Liver (tissue), 9 donors: Measurements from ENCODE around the gene TMEM222. TPM values are rescaled to one million over a fixed set of nuclear protein-coding genes. Genes with fewer than 3 reads are reported as not detected.

ENCODE experiments used
- DNase-seq: peaks from one replicate; pipeline ENCODE4 v3.0.0-alpha.2; 2017; ENCODE audit warnings: low spot score
- H3K27ac ChIP-seq, 2 donors: one replicate each; pipeline ENCODE4 v1.7.0; 2013; ENCODE audit warnings: inconsistent platforms in 2 of 2, low read length in 2 of 2, control low read depth in 1 of 2, low read depth in 1 of 2, mild to moderate bottlenecking in 1 of 2
- H3K27me3 ChIP-seq, 4 donors: one replicate each; pipeline versions ENCODE4 v1.6.1 to v1.7.0; 2013; ENCODE audit warnings: low read length in 3 of 4, inconsistent platforms in 1 of 4, mild to moderate bottlenecking in 1 of 4, moderate library complexity in 1 of 4; ENCODE audit not compliant: control insufficient read depth in 4 of 4, insufficient read depth in 4 of 4
- H3K36me3 ChIP-seq, 4 donors: one replicate each; pipeline versions ENCODE4 v1.6.1 to v1.7.0; 2013; ENCODE audit warnings: low read length in 3 of 4, mild to moderate bottlenecking in 3 of 4, low read depth in 1 of 4, moderate library complexity in 1 of 4; ENCODE audit not compliant: control insufficient read depth in 4 of 4, insufficient read depth in 3 of 4
- H3K4me1 ChIP-seq, 4 donors: one replicate each; pipeline versions ENCODE4 v1.6.1 to v1.7.0; 2013; ENCODE audit warnings: low read length in 3 of 4, mild to moderate bottlenecking in 3 of 4, moderate library complexity in 1 of 4; ENCODE audit not compliant: control insufficient read depth in 4 of 4, insufficient read depth in 4 of 4
- H3K4me3 ChIP-seq, 3 donors: one replicate each; pipeline versions ENCODE4 v1.6.1 to v1.7.0; 2013; ENCODE audit warnings: low read length in 3 of 3, control low read depth in 1 of 3, low read depth in 1 of 3, mild to moderate bottlenecking in 1 of 3
- H3K9ac ChIP-seq, 2 donors: one replicate each; pipeline ENCODE4 v1.7.0; 2013; ENCODE audit warnings: low read length in 2 of 2, mild to moderate bottlenecking in 2 of 2, moderate library complexity in 2 of 2, control low read depth in 1 of 2, low read depth in 1 of 2
- H3K9me3 ChIP-seq, 4 donors: one replicate each; pipeline versions ENCODE4 v1.6.1 to v1.7.0; 2013; ENCODE audit warnings: low read length in 3 of 4; ENCODE audit not compliant: control insufficient read depth in 4 of 4
- ATF3 ChIP-seq: IDR thresholded peaks from 2 replicates; pipeline ENCODE4 v1.6.1; 2016; ENCODE audit warnings: antibody characterized with exemption
- CTCF ChIP-seq: fragments of 150-350 bp; IDR thresholded peaks from 2 replicates; pipeline ENCODE4 v1.5.1; 2017; ENCODE audit warnings: improper control_type of control experiment, low read depth, low read length; ENCODE audit not compliant: missing input control
- EGR1 ChIP-seq, 2 donors: IDR thresholded peaks; 2 replicates each; pipeline ENCODE4 v1.6.1; 2016 to 2018; ENCODE audit warnings: antibody characterized with exemption in 2 of 2, low read depth in 2 of 2
- FOXA1 ChIP-seq: IDR thresholded peaks from 2 replicates; pipeline ENCODE4 v1.6.1; 2016; ENCODE audit warnings: antibody characterized with exemption
- FOXA2 ChIP-seq: IDR thresholded peaks from 2 replicates; pipeline ENCODE4 v1.6.1; 2016; ENCODE audit warnings: antibody characterized with exemption
- GABPA ChIP-seq, 2 donors: IDR thresholded peaks in 1 of 2; conservative IDR thresholded peaks in 1 of 2; 2 replicates each; pipeline ENCODE4 v1.6.1; 2016; ENCODE audit warnings: antibody characterized with exemption in 2 of 2, mild to moderate bottlenecking in 1 of 2, moderate library complexity in 1 of 2
- HNF4A ChIP-seq, 2 donors: conservative IDR thresholded peaks; 2 replicates each; pipeline ENCODE4 v1.6.1; 2016; ENCODE audit warnings: antibody characterized with exemption in 2 of 2, mild to moderate bottlenecking in 2 of 2
- HNF4G ChIP-seq: IDR thresholded peaks from 2 replicates; pipeline ENCODE4 v1.6.1; 2016; ENCODE audit warnings: antibody characterized with exemption
- JUND ChIP-seq, 2 donors: IDR thresholded peaks; 2 replicates each; pipeline ENCODE4 v1.6.1; 2016; ENCODE audit warnings: antibody characterized with exemption in 2 of 2
- MAX ChIP-seq: IDR thresholded peaks from 2 replicates; pipeline ENCODE4 v1.6.1; 2016; ENCODE audit warnings: antibody characterized with exemption
- NR2F2 ChIP-seq: IDR thresholded peaks from 2 replicates; pipeline ENCODE4 v1.6.1; 2016; ENCODE audit warnings: antibody characterized with exemption
- RAD21 ChIP-seq, 2 donors: IDR thresholded peaks; 2 replicates each; pipeline ENCODE4 v1.6.1; 2016; ENCODE audit warnings: antibody characterized with exemption in 2 of 2, mild to moderate bottlenecking in 2 of 2
- REST ChIP-seq: IDR thresholded peaks from 2 replicates; pipeline ENCODE4 v1.6.1; 2016; ENCODE audit warnings: antibody characterized with exemption, mild to moderate bottlenecking
- RXRA ChIP-seq, 2 donors: IDR thresholded peaks; 2 replicates each; pipeline ENCODE4 v1.6.1; 2017 to 2018; ENCODE audit warnings: antibody characterized with exemption in 2 of 2, mild to moderate bottlenecking in 1 of 2
- SP1 ChIP-seq: IDR thresholded peaks from 2 replicates; pipeline ENCODE4 v1.6.1; 2018; ENCODE audit warnings: antibody characterized with exemption, mild to moderate bottlenecking
- TAF1 ChIP-seq: conservative IDR thresholded peaks from 2 replicates; pipeline ENCODE4 v1.6.1; 2016; ENCODE audit warnings: antibody characterized with exemption, mild to moderate bottlenecking
- YY1 ChIP-seq: IDR thresholded peaks from 2 replicates; pipeline ENCODE4 v1.6.1; 2016; ENCODE audit warnings: antibody characterized with exemption, mild to moderate bottlenecking
- ZBTB33 ChIP-seq: IDR thresholded peaks from 2 replicates; pipeline ENCODE4 v1.6.1; 2016; ENCODE audit warnings: antibody characterized with exemption
- WGBS: extraction: QIAGEN DNeasy Blood & Tissue Kit; methylation state at CpG from one replicate; pipeline ENCODE4 v1.1.7; 2013; 5-methylcytosine and 5-hydroxymethylcytosine counted together
- polyA plus RNA-seq, 2 donors: library from polyadenylated mRNA; stranded (reverse) in 1 of 2; unstranded in 1 of 2; fragments of 200-250 nt in 1 of 2; fragments of >200 nt in 1 of 2; fragmentation: Nextera tagmentation in 1 of 2; extraction: Ambion mirVana in 1 of 2; gene quantifications; one replicate each; pipeline versions ENCODE4 v1.2.1 to v1.2.3, GENCODE V29; 2013 to 2015
- total RNA-seq, 2 donors: library from RNA; depleted of rRNA; stranded (reverse); fragments of >200 nt; gene quantifications; one replicate each; pipeline ENCODE4 v1.2.3, GENCODE V29; 2014
- donor health status: healthy.
- donor health status: healthy.
- donor health status: healthy.
- donor health status: healthy.
- donor health status: healthy.

TMEM222 gene
- total and polyA plus RNA-seq, 4 donors, result 14.7 to 32.9 (median 21.8) TPM

- Histone ChIP-seq H3K9me3 (no peaks in the 10 kb centered on the region), H3K4me1 (peaks cover 0 to 12% (median 5%) of the 10 kb centered on the region in 4 donors), H3K36me3 (no peaks in the 10 kb centered on the region), H3K27ac (no peak overlapping the region), H3K27me3 (no peaks in the 10 kb centered on the region), H3K4me3 (no peak overlapping the region), H3K9ac (no peak overlapping the region)
- 81% methylated on average over 37 of the region's 37 CpGs for WGBS
- TF ChIP-seq RAD21 (IDR thresholded peaks at IDR 0.05) (no peak), RXRA (IDR thresholded peaks at IDR 0.05) (no peak), ATF3 (no peak), NR2F2 (no peak), JUND (IDR thresholded peaks at IDR 0.05) (no peak), CTCF (no peak), ZBTB33 (no peak), MAX (no peak), TAF1 (no peak), FOXA1 (no peak), HNF4G (no peak), GABPA (IDR thresholded peaks at IDR 0.05 in 1 of 2, conservative IDR thresholded peaks at IDR 0.05 in 1 of 2) (no peak), FOXA2 (no peak), SP1 (no peak), REST (no peak), YY1 (no peak), HNF4A (conservative IDR thresholded peaks at IDR 0.05) (no peak), EGR1 (IDR thresholded peaks at IDR 0.05; ENCODE audit: low read depth in 2 of 2) (no peak)
- no peak for DNase-seq
Measured at GRCh38 chr1:27356619-27357280, 34.8 kb downstream of the TMEM222 start.
